GM23338 (cell line): ENCODE results near the gene DLG2. TPM values are rescaled to one million over a fixed set of nuclear protein-coding genes. Genes with fewer than 3 reads are reported as not detected.

Experiments
- ATAC-seq: fragments of 200-7000 bp; cut with Tn5 transposase; 3 replicates; pipeline ENCODE4 v1.9.1; 2020
- DNase-seq: peaks from one replicate; pipeline ENCODE4 v3.0.0-alpha.2; 2015; ENCODE audit warnings: low spot score
- H2AFZ ChIP-seq: fragments of 200-600 bp; sonication (generic); 2 replicates; pipeline ENCODE4 v1.8.0; 2016; ENCODE audit warnings: antibody characterized with exemption, mild to moderate bottlenecking, moderate library complexity
- H3F3A ChIP-seq: fragments of 200-600 bp; sonication (generic); replicated peaks from 2 replicates; pipeline ENCODE4 v1.8.0; 2017; ENCODE audit warnings: antibody characterized with exemption, mixed run types, low read depth
- H3K27ac ChIP-seq: fragments of 200-600 bp; sonication (generic); 2 replicates; pipeline ENCODE4 v1.6.1; 2016; ENCODE audit warnings: low read depth
- H3K27me3 ChIP-seq: fragments of 200-600 bp; sonication (generic); 2 replicates; pipeline ENCODE4 v1.8.0; 2016; ENCODE audit warnings: mild to moderate bottlenecking, mixed run types, moderate library complexity; ENCODE audit not compliant: insufficient read depth
- H3K36me3 ChIP-seq: fragments of 200-600 bp; sonication (generic); 2 replicates; pipeline ENCODE4 v1.8.0; 2016; ENCODE audit warnings: mild to moderate bottlenecking; ENCODE audit not compliant: insufficient read depth
- H3K4me1 ChIP-seq: fragments of 200-600 bp; sonication (generic); 2 replicates; pipeline ENCODE4 v1.8.0; 2016; ENCODE audit warnings: mild to moderate bottlenecking, moderate library complexity; ENCODE audit not compliant: insufficient read depth
- H3K4me2 ChIP-seq: fragments of 200-600 bp; sonication (generic); 2 replicates; pipeline ENCODE4 v1.7.1; 2017; ENCODE audit warnings: mixed run types
- H3K4me3 ChIP-seq: fragments of 200-600 bp; sonication (generic); 2 replicates; pipeline ENCODE4 v1.6.1; 2016; ENCODE audit warnings: mixed run types
- H3K79me2 ChIP-seq: fragments of 200-600 bp; sonication (generic); replicated peaks from 2 replicates; pipeline ENCODE4 v1.8.0; 2017; ENCODE audit warnings: mild to moderate bottlenecking; ENCODE audit not compliant: insufficient read depth
- H3K9me2 ChIP-seq: fragments of 200-600 bp; sonication (generic); 2 replicates; pipeline ENCODE4 v1.8.0; 2017; ENCODE audit not compliant: insufficient read depth
- H4K20me1 ChIP-seq: fragments of 200-600 bp; sonication (generic); replicated peaks from 2 replicates; pipeline ENCODE4 v1.8.0; 2017; ENCODE audit warnings: mild to moderate bottlenecking; ENCODE audit not compliant: insufficient read depth
- H3K27ac Mint-ChIP-seq: 2 replicates; pipeline ENCODE4 v1.8.0; 2020; ENCODE audit warnings: inconsistent platforms, mild to moderate bottlenecking, moderate library complexity, mixed read lengths
- H3K27me3 Mint-ChIP-seq: 3 replicates; pipeline ENCODE4 v1.8.0; 2022; ENCODE audit warnings: low read depth, mild to moderate bottlenecking, moderate library complexity, mixed read lengths, inconsistent platforms; ENCODE audit not compliant: insufficient read depth, poor library complexity
- H3K36me3 Mint-ChIP-seq: 3 replicates; pipeline ENCODE4 v1.8.0; 2021; ENCODE audit warnings: low read depth, mild to moderate bottlenecking, inconsistent platforms, moderate library complexity, mixed read lengths
- H3K4me1 Mint-ChIP-seq: 3 replicates; pipeline ENCODE4 v1.8.0; 2020; ENCODE audit warnings: mild to moderate bottlenecking, inconsistent platforms, mixed read lengths
- H3K4me3 Mint-ChIP-seq: 3 replicates; pipeline ENCODE4 v1.8.0; 2021; ENCODE audit warnings: moderate library complexity, mild to moderate bottlenecking, inconsistent platforms, mixed read lengths
- H3K9me3 Mint-ChIP-seq: 3 replicates; pipeline ENCODE4 v1.8.0; 2020; ENCODE audit warnings: moderate library complexity, mild to moderate bottlenecking, inconsistent platforms, mixed read lengths
- CREB1 ChIP-seq: fragments of 250-450 bp; sonication (Bioruptor Pico); IDR thresholded peaks from 2 replicates; pipeline ENCODE4 v1.5.0; 2020; ENCODE audit warnings: low read depth, mild to moderate bottlenecking, moderate library complexity
- CTCF ChIP-seq, 2 experiments: fragments of 200-600 bp in 1 of 2; sonication (generic) in 1 of 2; conservative IDR thresholded peaks; 2 replicates each; pipeline versions ENCODE4 v1.5.1 to v1.6.1; 2016 to 2017; ENCODE audit warnings: antibody characterized with exemption in 2 of 2, low read depth in 2 of 2, mild to moderate bottlenecking in 2 of 2, moderate library complexity in 1 of 2
- JUNB ChIP-seq: IDR thresholded peaks from one replicate; pipeline ENCODE4 v1.6.1; 2016; ENCODE audit warnings: antibody characterized with exemption; ENCODE audit not compliant: unreplicated experiment
- POLR2AphosphoS5 ChIP-seq: IDR thresholded peaks from 2 replicates; pipeline ENCODE4 v1.6.1; 2016; ENCODE audit warnings: antibody characterized with exemption, low read depth
- REST ChIP-seq: IDR thresholded peaks from one replicate; pipeline ENCODE4 v1.6.1; 2018; ENCODE audit warnings: antibody characterized with exemption; ENCODE audit not compliant: unreplicated experiment
- STAT1 ChIP-seq: IDR thresholded peaks from one replicate; pipeline ENCODE4 v1.6.1; 2016; ENCODE audit warnings: antibody characterized with exemption; ENCODE audit not compliant: unreplicated experiment
- ZNF462 ChIP-seq: fragments of 250-450 bp; sonication (Bioruptor Pico); IDR thresholded peaks from 2 replicates; pipeline ENCODE4 v1.5.0; 2020; ENCODE audit warnings: mild to moderate bottlenecking, moderate library complexity
- polyA plus RNA-seq: library from polyadenylated mRNA; unstranded; fragments of >200 nt; fragmentation: Nextera tagmentation; extraction: Ambion mirVana; gene quantifications from 2 replicates; pipeline ENCODE4 v1.2.1, GENCODE V29; 2016
- total RNA-seq: library from RNA; depleted of rRNA; stranded (reverse); fragments of >200 nt; shearing (Covaris generic); gene quantifications from 2 replicates; pipeline ENCODE4 v1.2.3, GENCODE V29; 2014

Gene DLG2
- total and polyA plus RNA-seq, 2 experiments from 2014 or later: 19.8 to 21.5 TPM

- TF ChIP-seq REST (no peak), POLR2AphosphoS5 (no peak), CTCF (conservative IDR thresholded peaks at IDR 0.05; ENCODE audit: low read depth in 2 of 2) (no peak), STAT1 (no peak), JUNB (no peak)
Observed at GRCh38 chr11:85044911-85045310, 582.2 kb downstream of the DLG2 start.

GRCh38 chr11:85042361-85042760 lies 584.8 kb downstream of the DLG2 start:
- Mint-ChIP-seq H3K9me3 (no peaks in the 10 kb centered on the region), H3K27ac (no peak overlapping the region), H3K27me3 (no peaks in the 10 kb centered on the region), H3K36me3 (no peaks in the 10 kb centered on the region), H3K4me1 (peaks cover 13% of the 10 kb centered on the region), H3K4me3 (no peak overlapping the region)
- ATAC-seq (no peak), DNase-seq (no peak)
- Histone ChIP-seq H3K36me3 (no peaks in the 10 kb centered on the region), H3K9me2 (no peaks in the 10 kb centered on the region), H3K27ac (no peak overlapping the region), H3K4me1 (peaks cover 4% of the 10 kb centered on the region; the same call in 1 of the 2 replicates), H3K27me3 (no peaks in the 10 kb centered on the region), H3K4me2 (no peak overlapping the region), H3K4me3 (no peak overlapping the region), H2AFZ (no peak overlapping the region), H3F3A (no peaks in the 10 kb centered on the region), H3K79me2 (no peaks in the 10 kb centered on the region), H4K20me1 (no peaks in the 10 kb centered on the region)
- TF ChIP-seq CREB1 (no peak), JUNB (no peak), STAT1 (no peak), ZNF462 (CRISPR knock-in tag) (no peak)

More at GRCh38 chr11:85044911-85045310, 582.2 kb downstream of the DLG2 start:
- no peaks in the 10 kb centered on the region for H3K79me2 ChIP-seq
- H3K4me2 ChIP-seq: no peak overlapping the region
- H3K9me2 ChIP-seq: no peaks in the 10 kb centered on the region
- no peak for DNase-seq
- no peak overlapping the region for H3K27ac Mint-ChIP-seq
- no peak overlapping the region for H3K4me3 ChIP-seq
- no peaks in the 10 kb centered on the region for H3K27me3 ChIP-seq
- H3K9me3 Mint-ChIP-seq: no peaks in the 10 kb centered on the region
- no peak overlapping the region for H2AFZ ChIP-seq
- no peak overlapping the region for H3K4me3 Mint-ChIP-seq
- H3F3A ChIP-seq: no peaks in the 10 kb centered on the region
- no peaks in the 10 kb centered on the region for H3K27me3 Mint-ChIP-seq
- H3K27ac ChIP-seq: no peak overlapping the region
- no peaks in the 10 kb centered on the region; the same call in 1 of the 2 replicates for H3K4me1 ChIP-seq
- H3K36me3 Mint-ChIP-seq: no peaks in the 10 kb centered on the region
- no peak for ATAC-seq
- no peaks in the 10 kb centered on the region; the same call in 2 of the 3 replicates for H3K4me1 Mint-ChIP-seq
- H4K20me1 ChIP-seq: no peaks in the 10 kb centered on the region
- H3K36me3 ChIP-seq: no peaks in the 10 kb centered on the region
